ENCODE data around the gene TMEM62. TPM values are rescaled to one million over a fixed set of nuclear protein-coding genes. Genes with fewer than 3 reads are reported as not detected.
"Not testable (repeated sequence)": the region's sequence is repeated elsewhere in the genome, so short reads cannot be mapped to it uniquely, and the experiment has no call there.

TMEM62 gene
- polyA plus RNA-seq, 10 donors = 5.5 to 11.0 (median 7.9) TPM

DNA sequence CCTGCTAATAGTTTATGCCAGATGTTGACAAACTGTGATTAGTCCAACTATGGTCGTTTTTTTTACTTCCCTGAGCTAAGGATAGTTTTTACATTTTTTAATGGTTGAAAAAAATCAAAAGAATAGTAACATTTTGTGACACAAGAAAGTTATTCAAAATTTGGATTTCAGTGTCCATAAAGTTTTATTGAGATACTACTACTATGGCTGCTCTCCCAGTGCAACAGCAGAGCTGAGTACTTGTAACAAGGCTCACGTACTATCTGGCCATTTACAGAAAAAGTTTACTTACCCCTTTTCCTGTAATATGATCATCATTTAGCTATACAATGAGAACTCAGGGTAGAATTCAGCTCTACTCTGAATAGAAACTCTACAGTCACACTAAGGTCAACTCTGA, 11.5 kb upstream of the TMEM62 start:
- DNase-seq = no peak

DNA sequence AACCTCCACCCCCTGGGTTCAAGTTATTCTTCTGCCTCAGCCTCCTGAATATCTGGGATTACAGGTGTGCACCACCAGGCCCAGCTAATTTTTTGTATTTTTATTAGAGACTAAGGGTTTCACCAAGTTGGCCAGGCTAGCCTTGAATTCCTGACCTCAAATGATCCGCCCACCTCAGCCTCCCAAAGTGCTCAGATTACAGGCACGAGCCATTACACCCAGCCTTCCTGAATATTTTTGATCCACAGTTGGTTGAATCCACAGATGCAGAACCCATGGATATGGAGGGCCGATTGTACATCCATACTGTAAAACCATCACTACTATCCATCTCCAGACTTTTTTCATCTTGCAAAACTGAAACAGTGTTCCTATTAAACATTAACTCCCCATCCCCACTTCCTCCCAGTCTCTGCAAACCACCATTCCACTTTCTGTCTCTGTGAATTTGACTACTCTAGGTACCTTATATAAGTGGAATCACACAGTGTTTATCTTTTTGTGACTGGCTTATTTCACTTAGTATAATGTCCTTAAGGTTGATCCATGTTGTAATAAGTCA, 8.2 kb upstream of the TMEM62 start:
- DNase-seq = no peak

DNA sequence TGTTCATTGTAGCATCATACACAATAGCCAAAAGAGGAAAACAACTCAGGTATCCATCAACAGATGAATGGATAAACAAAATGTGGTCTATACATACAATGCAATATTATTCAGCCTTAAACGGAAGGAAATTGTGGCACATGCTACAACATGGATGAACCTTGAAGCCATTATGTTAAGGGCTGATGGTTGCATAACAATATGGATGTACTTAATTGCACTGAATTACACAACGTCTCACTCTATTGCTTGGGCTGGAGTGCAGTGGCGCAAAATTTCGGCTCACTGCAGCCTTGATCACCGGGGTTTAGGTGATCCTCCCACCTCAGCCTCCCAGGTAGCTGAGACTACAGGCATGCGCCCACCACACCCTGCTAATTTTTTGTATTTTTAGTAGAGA, 7.0 kb upstream of the TMEM62 start:
- no peak for DNase-seq

DNA sequence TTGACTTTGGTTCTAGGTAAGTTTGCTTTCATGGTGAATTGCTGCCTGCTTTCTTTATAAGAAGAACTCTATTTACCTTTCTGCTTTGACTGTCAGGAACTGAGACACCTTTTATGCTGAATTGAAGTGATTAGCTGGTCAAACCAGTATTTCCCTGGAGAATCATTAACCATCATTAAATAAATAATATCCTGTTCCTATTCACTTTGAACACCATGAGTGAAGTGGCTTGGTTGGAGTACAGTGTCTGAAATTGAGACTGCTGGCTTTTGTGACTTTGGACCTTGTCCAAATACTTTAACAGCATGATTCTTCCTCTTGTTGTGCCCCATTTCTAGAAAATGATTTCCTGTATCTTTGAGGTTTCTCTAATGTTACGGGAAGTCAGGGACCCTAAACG, 5.6 kb upstream of the TMEM62 start:
- no peak for DNase-seq

DNA sequence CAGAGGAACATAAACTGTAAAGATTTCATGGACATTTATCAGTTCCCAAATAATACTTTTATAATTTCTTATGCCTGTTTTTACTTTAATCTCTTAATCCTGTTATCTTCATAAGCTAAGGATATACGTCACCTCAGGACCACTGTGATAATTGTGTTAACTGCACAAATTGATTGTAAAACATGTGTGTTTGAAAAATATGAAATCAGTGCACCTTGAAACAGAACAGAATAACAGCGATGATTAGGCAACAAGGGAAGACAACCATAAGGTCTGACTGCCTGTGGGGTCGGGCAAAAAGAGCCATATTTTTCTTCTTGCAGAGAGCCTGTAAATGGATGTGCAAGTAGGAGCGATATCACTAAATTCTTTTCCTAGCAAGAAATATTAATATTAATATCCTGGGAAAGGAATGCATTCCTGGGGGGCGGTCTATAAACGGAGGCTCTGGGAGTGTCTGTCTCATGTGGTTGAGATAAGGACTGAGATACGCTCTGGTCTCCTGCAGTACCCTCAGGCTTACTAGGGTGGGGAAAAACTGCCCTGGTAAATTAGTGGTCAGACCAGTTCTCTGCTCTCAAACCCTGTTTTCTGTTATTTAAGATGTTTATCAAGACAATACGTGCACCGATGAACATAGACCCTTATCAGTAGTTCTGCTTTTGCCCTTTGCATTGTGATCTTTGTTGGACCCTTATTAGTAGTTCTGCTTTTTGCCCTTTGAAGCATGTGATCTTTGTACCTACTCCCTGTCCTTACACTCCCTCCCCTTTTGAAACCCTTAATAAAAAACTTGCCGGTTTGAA, 5.0 kb upstream of the TMEM62 start:
- not testable (repeated sequence) for DNase-seq

DNA sequence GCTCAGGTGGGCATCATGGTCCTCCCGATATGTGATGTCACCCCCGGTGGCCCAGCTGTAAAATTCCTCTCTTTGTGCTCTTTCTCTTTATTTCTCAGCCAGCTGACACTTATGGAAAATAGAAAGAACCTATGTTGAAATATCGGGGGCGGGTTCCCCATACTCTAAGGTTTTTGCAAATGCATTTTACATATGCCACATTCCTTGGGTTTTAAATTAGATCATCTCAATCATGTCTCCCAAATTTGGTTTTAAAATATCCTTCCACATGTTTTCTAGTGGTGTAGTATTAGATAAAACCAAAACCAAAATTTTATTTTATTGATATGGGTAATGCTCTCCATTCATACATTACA, 4.4 kb upstream of the TMEM62 start:
- no peak for DNase-seq

DNA sequence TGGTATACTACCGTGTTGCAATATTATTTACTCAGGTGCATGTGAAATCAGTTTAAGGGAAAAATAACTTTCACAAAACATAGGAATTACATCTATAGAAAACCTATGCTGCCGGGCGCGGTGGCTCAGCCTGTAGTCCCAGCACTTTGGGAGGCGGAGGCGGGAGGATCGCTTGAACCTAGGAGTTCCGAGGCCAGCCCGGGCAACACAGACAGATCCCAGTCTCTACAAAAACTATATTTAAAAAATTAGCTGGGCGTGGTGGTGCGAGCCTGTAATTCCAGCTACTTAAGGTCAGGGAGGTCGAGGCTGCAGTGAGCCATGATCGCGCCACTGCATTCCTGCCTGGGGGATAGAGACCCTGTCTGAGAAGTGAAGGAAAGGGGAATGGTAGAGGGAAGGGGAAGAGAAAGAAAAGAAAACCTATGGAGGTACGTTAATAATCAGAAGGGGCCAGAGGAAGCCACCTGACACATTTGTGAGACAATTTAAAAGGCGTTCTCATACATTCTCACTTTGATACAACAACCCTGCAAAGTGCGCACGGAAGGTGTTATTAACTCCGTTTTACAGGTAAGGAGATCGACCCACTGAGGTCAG, 456 bp upstream of the TMEM62 start:
- DNase-seq = no peak

DNA sequence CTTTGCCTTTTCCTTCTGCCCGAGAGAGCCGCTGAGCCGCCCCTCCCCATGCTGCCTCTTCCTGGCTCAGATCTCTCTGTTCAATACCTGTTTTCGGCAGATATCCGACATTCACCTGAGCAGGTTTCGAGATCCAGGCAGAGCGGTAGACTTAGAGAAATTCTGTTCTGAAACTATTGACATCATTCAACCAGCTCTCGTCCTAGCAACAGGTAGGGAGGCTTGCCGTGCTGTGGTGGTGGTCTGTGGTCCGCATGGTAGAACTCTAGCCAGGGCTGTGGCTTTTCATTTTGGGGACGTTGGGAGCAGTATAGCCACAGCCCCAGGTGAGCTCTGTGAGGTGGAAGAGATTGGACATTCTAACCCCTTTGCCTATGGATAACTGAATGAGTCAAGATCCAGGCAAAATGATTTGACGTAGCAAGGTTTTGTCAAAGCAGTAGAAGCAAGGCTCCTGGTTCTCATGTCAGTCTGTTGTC, 810 bp downstream of the TMEM62 start:
- no peak for DNase-seq

DNA sequence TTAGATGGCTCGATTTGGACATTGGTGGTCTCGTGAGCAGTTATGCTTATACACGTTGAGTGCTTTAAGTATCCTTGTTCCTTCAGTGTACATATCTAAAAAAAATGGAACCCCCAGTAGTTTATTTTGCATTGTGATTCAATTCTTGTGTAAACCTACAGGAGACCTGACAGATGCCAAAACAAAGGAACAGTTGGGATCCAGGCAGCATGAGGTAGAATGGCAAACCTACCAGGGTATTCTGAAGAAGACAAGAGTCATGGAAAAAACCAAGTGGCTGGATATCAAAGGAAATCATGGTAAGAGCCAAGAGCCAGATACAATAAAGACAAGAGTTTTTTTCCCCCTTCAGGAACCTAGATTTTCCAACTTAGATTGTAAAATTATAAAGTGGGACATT, 2.0 kb downstream of the TMEM62 start:
- no peak for DNase-seq

DNA sequence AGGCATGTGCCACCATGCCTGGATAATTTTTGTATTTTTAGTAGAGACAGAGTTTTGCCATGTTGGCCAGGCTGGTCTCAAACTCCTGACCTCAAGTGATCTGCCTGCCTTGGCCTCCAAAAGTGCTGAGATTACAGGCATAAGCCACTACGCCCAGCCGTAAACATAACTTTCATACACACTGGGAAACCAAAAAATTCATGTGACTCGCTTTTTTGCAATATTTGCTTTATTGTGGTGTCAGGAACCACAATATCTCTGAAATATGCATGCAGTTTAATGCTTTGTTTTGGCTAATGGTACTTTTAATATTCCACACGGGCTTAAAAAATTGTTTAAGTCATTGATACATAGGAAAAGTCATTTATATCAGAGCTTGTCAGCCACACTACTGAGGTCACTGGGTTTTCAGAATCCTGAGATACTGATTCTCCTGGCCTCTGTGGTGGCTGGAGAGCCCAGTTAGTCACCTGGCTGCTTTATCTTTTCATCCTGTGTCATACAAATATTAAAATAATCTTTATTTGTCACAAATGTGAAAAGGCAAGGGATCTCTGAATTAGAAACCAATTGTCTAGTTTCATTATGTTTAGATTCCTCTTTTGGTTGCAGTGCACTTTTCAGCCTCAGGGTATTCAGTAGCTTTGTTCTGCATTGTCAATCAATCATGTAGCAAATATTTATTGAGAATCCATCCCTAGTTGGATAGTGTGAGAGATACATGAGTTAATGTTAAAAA, 10.0 kb downstream of the TMEM62 start:
- DNase-seq = no peak

DNA sequence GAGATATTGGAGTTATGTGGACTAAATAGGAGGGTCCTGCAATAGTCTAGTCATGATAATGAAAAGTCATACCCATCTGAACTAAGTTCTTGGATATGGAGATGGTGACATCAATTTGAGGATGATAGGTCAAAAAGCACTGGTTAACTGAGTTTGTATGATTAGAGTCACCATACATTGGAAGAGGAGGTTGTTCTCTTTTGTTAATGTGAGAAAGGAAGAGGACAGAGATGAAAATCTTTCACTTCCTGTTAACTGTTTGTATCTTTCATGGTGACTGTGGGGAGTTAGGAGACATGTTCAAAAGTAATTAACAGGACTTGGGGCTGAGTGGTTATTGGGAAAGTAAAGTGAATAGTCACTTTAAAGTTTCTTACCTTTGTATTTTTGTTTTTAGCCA, 11.1 kb downstream of the TMEM62 start:
- DNase-seq = no peak

DNA sequence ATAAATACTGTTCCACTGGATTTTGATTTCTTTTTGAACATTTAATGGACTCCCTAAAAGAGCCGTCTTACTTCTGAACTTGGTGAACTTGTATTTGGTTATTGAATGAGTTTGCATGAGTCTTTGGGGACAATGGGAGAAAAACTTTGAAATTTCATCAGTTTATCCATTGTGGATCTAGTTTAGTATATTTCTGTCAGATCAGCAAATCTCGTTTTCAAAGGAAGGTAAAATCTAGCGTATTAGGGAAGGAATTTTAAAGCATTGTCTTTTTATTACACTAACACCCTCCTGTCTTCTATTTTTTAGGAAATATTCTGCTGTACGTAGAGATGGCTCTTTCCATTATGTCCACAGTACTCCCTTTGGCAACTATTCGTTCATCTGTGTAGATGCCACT, 12.8 kb downstream of the TMEM62 start:
- DNase-seq = no peak

DNA sequence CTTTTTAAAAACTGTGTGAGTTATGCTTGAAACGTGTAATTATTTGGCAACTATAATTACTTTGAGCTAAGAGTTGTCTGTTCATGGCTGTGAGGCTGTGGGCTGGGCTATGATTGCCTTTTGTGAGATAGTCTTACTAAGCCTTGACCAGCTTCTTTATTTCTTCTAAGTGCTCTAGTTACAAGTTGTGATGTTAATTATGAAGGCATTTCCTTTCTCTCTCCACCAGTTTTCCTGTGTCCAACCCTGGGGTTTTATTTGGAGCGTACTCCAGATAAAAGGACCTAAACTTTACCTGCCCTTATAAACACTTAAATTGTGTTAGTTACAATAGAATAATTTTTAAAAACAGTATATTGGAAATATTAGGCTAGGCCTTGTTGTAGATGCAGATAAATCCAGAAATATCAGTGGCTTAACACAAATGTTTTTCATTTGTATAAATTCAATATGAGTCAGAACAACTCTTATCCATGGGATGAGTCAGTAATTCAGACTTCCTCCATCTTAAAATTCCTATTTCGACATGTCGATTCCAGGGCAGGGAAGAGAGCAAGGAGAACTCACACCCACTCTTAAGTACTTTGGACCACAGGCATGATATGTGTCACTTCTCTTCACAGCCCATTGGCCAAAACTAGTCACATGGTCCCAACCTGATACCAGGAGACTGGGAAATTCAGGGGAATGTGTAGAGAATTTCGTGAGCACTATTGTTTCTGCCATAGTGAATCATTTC, 17.0 kb downstream of the TMEM62 start:
- peak in 1 of 3 donors; percentile 92 for DNase-seq

DNA sequence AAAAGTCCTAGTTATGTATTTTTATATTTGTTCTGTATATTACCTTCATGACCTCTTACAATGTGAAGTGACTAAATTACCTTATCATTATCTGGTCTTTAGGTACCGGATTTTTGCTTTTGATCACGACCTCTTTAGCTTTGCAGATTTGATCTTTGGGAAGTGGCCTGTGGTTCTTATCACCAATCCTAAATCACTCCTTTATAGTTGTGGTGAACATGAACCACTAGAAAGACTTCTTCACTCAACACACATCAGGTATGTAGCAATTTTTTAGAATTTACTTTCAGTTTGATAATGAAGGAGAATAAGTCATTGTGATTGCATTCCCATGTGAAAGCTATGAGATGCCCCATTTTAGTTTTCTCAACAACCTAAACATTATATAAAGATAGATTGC, 18.3 kb downstream of the TMEM62 start:
- no peak for DNase-seq

DNA sequence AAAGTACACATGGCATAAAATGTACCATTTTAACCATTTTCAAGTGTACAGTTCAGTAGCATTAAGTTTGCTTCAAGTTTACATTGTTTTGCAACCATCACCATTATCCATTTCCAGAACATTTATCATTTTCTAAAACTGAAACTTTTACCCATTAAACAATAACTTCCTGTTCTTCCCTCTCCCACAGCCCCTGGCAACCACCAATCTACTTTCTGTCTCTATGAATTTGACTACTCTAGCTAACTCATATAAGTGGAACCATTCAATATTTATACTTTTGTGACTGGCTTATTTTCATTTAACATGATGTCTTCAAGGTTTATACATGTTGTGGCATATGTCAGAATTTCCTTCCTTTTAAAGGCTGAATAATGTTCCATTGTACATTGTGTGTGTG, 19.9 kb downstream of the TMEM62 start:
- no peak for DNase-seq

DNA sequence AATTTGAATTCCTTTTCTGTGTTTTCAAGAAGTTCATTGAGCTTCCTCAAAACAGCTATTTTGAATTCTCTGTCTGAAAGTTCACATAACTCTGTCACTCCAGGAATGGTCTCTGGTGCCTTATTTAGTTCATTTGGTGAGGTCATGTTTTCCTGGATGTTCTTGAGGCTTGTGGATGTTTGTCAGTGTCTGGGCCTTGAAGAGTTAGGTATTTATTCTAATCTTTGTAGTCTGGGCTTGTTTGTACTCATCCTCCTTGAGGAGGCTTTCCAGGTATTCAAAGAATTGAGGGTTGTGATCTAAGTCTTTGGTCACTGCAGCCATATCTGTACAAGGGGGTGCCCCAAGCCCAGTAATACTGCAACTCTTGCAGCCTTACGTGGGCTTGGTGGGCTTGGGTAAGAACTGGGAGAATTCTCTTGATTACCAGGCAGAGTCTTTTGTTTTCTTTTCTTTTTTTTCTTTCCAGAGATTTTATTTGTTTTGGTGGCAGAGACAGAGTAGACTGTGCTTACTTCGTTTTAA, 32.5 kb downstream of the TMEM62 start:
- no peak for DNase-seq

DNA sequence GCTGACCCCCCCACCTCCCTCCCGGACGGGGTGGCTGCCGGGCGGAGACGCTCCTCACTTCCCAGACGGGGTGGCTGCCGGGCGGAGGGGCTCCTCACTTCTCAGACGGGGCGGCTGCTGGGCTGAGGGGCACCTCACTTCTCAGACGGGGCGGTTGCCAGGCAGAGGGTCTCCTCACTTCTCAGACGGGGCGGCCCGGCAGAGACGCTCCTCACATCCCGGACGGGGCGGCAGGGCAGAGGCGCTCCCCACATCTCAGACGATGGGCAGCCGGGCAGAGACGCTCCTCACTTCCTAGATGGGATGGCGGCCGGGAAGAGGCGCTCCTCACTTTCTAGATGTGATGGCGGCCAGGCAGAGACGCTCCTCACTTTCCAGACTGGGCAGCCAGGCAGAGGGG, 33.9 kb downstream of the TMEM62 start:
- DNase-seq = not testable (repeated sequence)

DNA sequence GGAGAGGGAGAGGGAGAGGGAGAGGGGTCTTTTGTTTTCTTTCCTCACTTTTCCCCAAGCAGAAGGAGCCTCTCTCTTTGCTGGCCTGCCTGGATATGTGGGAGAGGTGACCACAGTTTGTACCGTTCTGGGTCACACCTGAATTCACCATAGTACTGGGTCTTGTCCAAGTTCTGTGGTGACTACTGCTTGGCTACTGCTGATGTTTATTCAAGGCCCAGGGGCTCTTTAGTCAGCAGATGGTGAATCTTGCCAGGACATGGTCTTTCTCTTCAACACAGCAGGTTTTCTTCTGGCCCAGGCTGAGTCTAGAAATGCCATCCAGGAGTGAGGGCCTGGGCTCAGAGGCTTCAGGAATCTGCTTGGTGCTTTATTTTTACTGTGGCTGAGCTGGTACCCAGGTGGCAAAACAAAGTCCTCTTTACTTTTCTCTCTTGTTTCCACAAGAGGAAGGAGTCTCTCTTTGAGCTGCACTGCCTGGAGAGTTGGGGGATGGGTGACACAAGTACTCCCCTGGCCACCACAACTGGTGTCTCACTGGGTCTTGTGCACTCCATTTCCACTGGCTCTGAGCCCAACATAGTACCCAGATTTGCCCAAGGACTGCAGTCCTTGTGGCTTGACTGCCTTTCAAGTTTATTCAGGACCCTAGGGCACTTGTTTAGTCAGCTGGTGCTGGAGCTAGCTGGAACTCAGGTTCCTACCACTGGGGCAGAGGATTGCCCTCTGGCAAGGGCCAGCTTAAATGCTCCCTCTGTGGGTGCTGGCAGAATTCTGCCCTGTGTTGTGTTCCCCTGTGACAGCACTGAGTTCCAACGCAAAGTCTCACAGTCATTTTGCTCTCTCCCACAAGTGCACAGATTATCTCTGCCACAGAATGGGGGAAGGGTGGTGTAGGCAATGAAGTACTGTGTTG, 35.1 kb downstream of the TMEM62 start:
- DNase-seq = no peak

DNA sequence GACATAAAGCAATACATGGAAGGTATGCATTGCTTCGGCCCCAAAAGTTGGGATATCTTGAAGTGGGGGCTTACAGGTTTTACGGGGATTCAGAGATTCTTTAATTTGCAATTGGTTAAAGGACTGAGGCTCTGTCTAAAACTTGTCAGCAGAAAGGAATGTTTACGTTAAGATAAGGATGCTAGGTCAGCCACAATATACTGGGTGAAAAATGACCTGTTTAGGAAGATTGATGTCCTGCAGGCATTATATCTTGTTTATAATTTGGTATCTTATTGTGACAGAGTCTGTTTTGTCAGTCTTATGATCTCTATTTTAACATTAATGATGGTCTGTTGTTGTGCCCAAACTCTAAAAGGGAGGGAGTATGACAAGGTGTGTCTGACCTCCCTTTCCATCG, 36.5 kb downstream of the TMEM62 start:
- DNase-seq = no peak

DNA sequence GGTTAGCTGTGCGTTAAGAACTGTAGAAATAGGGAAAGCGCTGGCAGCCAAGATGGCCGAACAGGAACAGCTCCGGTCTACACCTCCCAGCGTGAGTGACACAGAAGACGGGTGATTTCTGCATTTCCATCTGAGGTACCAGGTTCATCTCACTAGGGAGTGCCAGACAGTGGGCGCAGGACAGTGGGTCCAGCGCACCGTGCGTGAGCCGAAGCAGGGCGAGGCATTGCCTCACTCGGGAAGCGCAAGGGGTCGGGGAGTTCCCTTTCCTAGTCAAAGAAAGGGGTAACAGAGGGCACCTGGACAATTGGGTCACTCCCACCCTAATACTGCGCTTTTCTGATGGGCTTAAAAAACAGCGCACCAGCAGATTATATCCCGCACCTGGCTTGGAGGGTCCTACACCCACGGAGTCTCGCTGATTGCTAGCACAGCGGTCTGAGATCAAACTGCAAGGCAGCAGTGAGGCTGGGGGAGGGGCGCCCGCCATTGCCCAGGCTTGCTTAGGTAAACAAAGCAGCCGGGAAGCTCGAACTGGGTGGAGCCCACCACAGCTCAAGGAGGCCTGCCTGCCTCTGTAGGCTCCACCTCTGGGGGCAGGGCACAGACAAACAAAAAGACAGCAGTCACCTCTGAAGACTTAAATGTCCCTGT, 42.4 kb downstream of the TMEM62 start:
- DNase-seq = not testable (repeated sequence)
